HepG2 (cell line): ENCODE measurements around the gene MPIG6B. TPM values are rescaled to one million over a fixed set of nuclear protein-coding genes. Genes with fewer than 3 reads are reported as not detected.
A peak's percentile ranks its signal among the peaks of the same experiment; 100 is the strongest.

Source experiments
- AKNA ChIP-seq: sonication (generic); formaldehyde crosslinking; IDR thresholded peaks from 2 replicates; pipeline ENCODE4 v1.4.0; 2020; ENCODE audit warnings: missing genetic modification reagents, borderline replicate concordance
- BCL6 ChIP-seq: IDR thresholded peaks from 2 replicates; pipeline ENCODE4 v1.6.1; 2016; ENCODE audit warnings: missing genetic modification reagents, missing compliant biosample characterization
- ERF ChIP-seq: IDR thresholded peaks from 2 replicates; pipeline ENCODE4 v1.6.1; 2018; ENCODE audit warnings: missing biosample characterization, missing genetic modification reagents
- GTF2F1 ChIP-seq: fragments of 150-350 bp; IDR thresholded peaks from 2 replicates; pipeline ENCODE4 v1.6.1; 2014; ENCODE audit warnings: low read length
- HINFP ChIP-seq: sonication (generic); formaldehyde crosslinking; IDR thresholded peaks from 2 replicates; pipeline ENCODE4 v1.4.0; 2020; ENCODE audit warnings: low read depth, mild to moderate bottlenecking, missing genetic modification reagents
- MYPOP ChIP-seq: sonication (generic); formaldehyde crosslinking; IDR thresholded peaks from 2 replicates; pipeline ENCODE4 v1.8.1; 2023; ENCODE audit warnings: mild to moderate bottlenecking, moderate library complexity, missing genetic modification reagents
- REPIN1 ChIP-seq: sonication (generic); formaldehyde crosslinking; IDR thresholded peaks from 2 replicates; pipeline ENCODE4 v1.8.0; 2022; ENCODE audit warnings: missing genetic modification reagents, low read depth, mild to moderate bottlenecking, borderline replicate concordance
- SNAI1 ChIP-seq: sonication (generic); formaldehyde crosslinking; IDR thresholded peaks from 2 replicates; pipeline ENCODE4 v1.5.0; 2020; ENCODE audit warnings: mild to moderate bottlenecking, missing genetic modification reagents, borderline replicate concordance
- ZBTB21 ChIP-seq: sonication (generic); formaldehyde crosslinking; IDR thresholded peaks from 2 replicates; pipeline ENCODE4 v1.4.0; 2020; ENCODE audit warnings: missing genetic modification reagents
- ZFP91 ChIP-seq: sonication (generic); formaldehyde crosslinking; IDR thresholded peaks from 2 replicates; pipeline ENCODE4 v1.9.0; 2022; ENCODE audit warnings: missing genetic modification reagents, mild to moderate bottlenecking, borderline replicate concordance
- ZNF276 ChIP-seq: sonication (generic); formaldehyde crosslinking; IDR thresholded peaks from 2 replicates; pipeline ENCODE4 v1.4.0; 2020; ENCODE audit warnings: mild to moderate bottlenecking, low read depth, missing genetic modification reagents
- ZNF333 ChIP-seq: sonication (generic); formaldehyde crosslinking; IDR thresholded peaks from 2 replicates; pipeline ENCODE4 v1.4.0; 2020; ENCODE audit warnings: mild to moderate bottlenecking, missing genetic modification reagents, borderline replicate concordance
- ZXDC ChIP-seq: sonication (generic); formaldehyde crosslinking; IDR thresholded peaks from 2 replicates; pipeline ENCODE4 v1.5.0; 2020; ENCODE audit warnings: mild to moderate bottlenecking, missing genetic modification reagents
- polyA plus RNA-seq, 8 experiments: library from polyadenylated mRNA; depleted of rRNA in 3 of 8; stranded (reverse) in 7 of 8; unstranded in 1 of 8; fragments of >200 nt; fragmentation: Illumina TruSeq in 4 of 8; extraction: Trizol in 4 of 8; gene quantifications; 2 replicates each; pipeline versions ENCODE4 v1.2.1 to v1.2.3, GENCODE V29; 2011 to 2016; ENCODE audit warnings: low read depth in 4 of 8, missing spikeins in 1 of 8, mixed read lengths in 1 of 8; ENCODE audit not compliant: insufficient read depth in 1 of 8
- total RNA-seq, 5 experiments: library from RNA; depleted of rRNA; stranded (reverse); fragments of >200 nt; fragmentation: Illumina TruSeq; extraction: Trizol; gene quantifications; 2 replicates each; pipeline ENCODE4 v1.2.3, GENCODE V29; 2016; ENCODE audit warnings: low read depth in 1 of 5

MPIG6B gene
- total and polyA plus RNA-seq, 2 of the 13 experiments (the other 11 are each of a cell fraction or from before 2014, with no cell fraction given), result not detected

GRCh38 chr6:31702819-31703716 is 20.1 kb upstream of the MPIG6B start, which contains the start of gene ABHD16A (continued):
- no peak for TF ChIP-seq AKNA (CRISPR knock-in tag)
- peak; percentile 72 for TF ChIP-seq BCL6 (CRISPR knock-in tag)
- no peak for TF ChIP-seq GTF2F1
- TF ChIP-seq ZNF333, result peak; percentile 49; the same call in 1 of the 2 replicates
- peak; percentile 54; the same call in 1 of the 2 replicates for TF ChIP-seq SNAI1
- no peak for TF ChIP-seq ZNF276 (CRISPR knock-in tag)
- peak; percentile 94 for TF ChIP-seq ZFP91 (CRISPR knock-in tag)
- TF ChIP-seq ERF (CRISPR knock-in tag), result peak; percentile 93
- peak; percentile 82 for TF ChIP-seq MYPOP (CRISPR knock-in tag)
- peak; percentile 87; the same call in 1 of the 2 replicates for TF ChIP-seq REPIN1
- no peak for TF ChIP-seq ZXDC (CRISPR knock-in tag)
- peak; percentile 94 for TF ChIP-seq ZBTB21 (CRISPR knock-in tag)
- no peak for TF ChIP-seq HINFP (CRISPR knock-in tag)
